GM12878 (cell line): Measurements from ENCODE around the gene NRG3. TPM values are rescaled to one million over a fixed set of nuclear protein-coding genes. Genes with fewer than 3 reads are reported as not detected.

ENCODE experiments used
- ATAC-seq: fragments of 200-7000 bp; cut with Tn5 transposase; 3 replicates; pipeline ENCODE4 v1.9.1; 2020; ENCODE audit warnings: mild to moderate bottlenecking, moderate library complexity
- BruUV-seq: library from RNA; stranded (reverse); fragments of 400-500 nt; replicated peaks from 2 replicates; lab custom pipeline; 2021; lab: Mats Ljungman, UMichigan
- CTCF ChIA-PET: fragments of 300-600 bp; sonication (Branson Sonifier 250); formaldehyde crosslinking; extraction: SDS; loops from one replicate; lab custom pipeline; 2021; ENCODE audit warnings: inconsistent platforms; lab: Yijun Ruan, JAX
- POLR2A ChIA-PET: fragments of 350-600 bp; formaldehyde crosslinking; extraction: SDS; loops from one replicate; lab custom pipeline; 2021; ENCODE audit warnings: inconsistent platforms; lab: Charles Lee
- RAD21 ChIA-PET: fragments of 300-600 bp; sonication (Branson Sonifier 250); formaldehyde crosslinking; loops from one replicate; lab custom pipeline; 2023; ENCODE audit warnings: antibody characterized with exemption; ENCODE audit not compliant: unreplicated experiment; lab: Charles Lee
- SMC1A ChIA-PET: fragments of 300-600 bp; sonication (Branson Sonifier 250); formaldehyde crosslinking; loops from one replicate; lab custom pipeline; 2023; ENCODE audit not compliant: unreplicated experiment, uncharacterized antibody; lab: Charles Lee
- DNase-seq: peaks from one replicate; pipeline ENCODE4 v3.0.0-alpha.2; 2011; ENCODE audit warnings: low read depth, low spot score
- FAIRE-seq: peaks from 3 replicates; lab custom pipeline; 2011; peaks lifted over from hg19 to GRCh38; lab: Jason Lieb, UNC
- H2AFZ ChIP-seq: 2 replicates; pipeline ENCODE4 v1.6.0; 2011; ENCODE audit warnings: low read depth, low read length, control low read depth; ENCODE audit not compliant: control insufficient read depth
- H3K27ac ChIP-seq: 2 replicates; pipeline ENCODE4 v1.5.1; 2011; ENCODE audit warnings: control low read depth; ENCODE audit not compliant: control insufficient read depth, insufficient read depth
- H3K27me3 ChIP-seq, 2 experiments: replicated peaks in 1 of 2; 2 replicates each; pipeline versions ENCODE4 v1.6.0 to v1.6.1; 2011; ENCODE audit warnings: low read length in 1 of 2; ENCODE audit not compliant: control insufficient read depth in 2 of 2, insufficient read depth in 2 of 2
- H3K36me3 ChIP-seq, 2 experiments: 2 replicates each; pipeline ENCODE4 v1.5.1; 2011; ENCODE audit warnings: low read length in 1 of 2; ENCODE audit not compliant: control insufficient read depth in 2 of 2, insufficient read depth in 2 of 2
- H3K4me1 ChIP-seq: 2 replicates; pipeline ENCODE4 v1.6.1; 2011; ENCODE audit warnings: mild to moderate bottlenecking, low read length, moderate library complexity, mixed read lengths; ENCODE audit not compliant: control insufficient read depth, insufficient read depth
- H3K4me2 ChIP-seq: 2 replicates; pipeline ENCODE4 v1.6.0; 2011; ENCODE audit warnings: control low read depth; ENCODE audit not compliant: control insufficient read depth, insufficient read depth
- H3K4me3 ChIP-seq: fragments of 200-600 bp; sonication (generic); 2 replicates; pipeline ENCODE4 v1.5.1; 2016
- H3K79me2 ChIP-seq: 2 replicates; pipeline ENCODE4 v1.6.0; 2011; ENCODE audit warnings: low read length; ENCODE audit not compliant: control insufficient read depth, insufficient read depth
- H3K9ac ChIP-seq: 2 replicates; pipeline ENCODE4 v1.8.0; 2011; ENCODE audit warnings: low read length, control low read depth, mixed read lengths; ENCODE audit not compliant: control insufficient read depth, insufficient read depth
- H3K9me3 ChIP-seq: replicated peaks from 3 replicates; pipeline ENCODE4 v1.5.1; 2011; ENCODE audit warnings: mild to moderate bottlenecking, low read length; ENCODE audit not compliant: control insufficient read depth, insufficient read depth
- H4K20me1 ChIP-seq: 2 replicates; pipeline ENCODE4 v1.6.0; 2011; ENCODE audit not compliant: control insufficient read depth, insufficient read depth
- ATF2 ChIP-seq: IDR thresholded peaks from 2 replicates; pipeline ENCODE4 v1.6.1; 2012; ENCODE audit warnings: low read length, inconsistent platforms
- CBFB ChIP-seq: IDR thresholded peaks from 2 replicates; pipeline ENCODE4 v1.6.1; 2016; ENCODE audit warnings: antibody characterized with exemption, low read depth
- CBX5 ChIP-seq: sonication (generic); IDR thresholded peaks from 2 replicates; pipeline ENCODE4 v1.6.1; 2016; ENCODE audit warnings: low read depth, moderate library complexity, mild to moderate bottlenecking, inconsistent platforms
- CHD1 ChIP-seq: IDR thresholded peaks from 2 replicates; pipeline ENCODE4 v1.6.1; 2012; ENCODE audit warnings: low read depth, low read length, improper control_type of control experiment
- CREB1 ChIP-seq: IDR thresholded peaks from 2 replicates; pipeline ENCODE4 v1.6.1; 2012; ENCODE audit warnings: low read depth, mild to moderate bottlenecking, inconsistent platforms
- JUND ChIP-seq: IDR thresholded peaks from 2 replicates; pipeline ENCODE4 v1.6.1; 2012; ENCODE audit warnings: low read depth, mild to moderate bottlenecking, low read length, improper control_type of control experiment, moderate library complexity
- KLF5 ChIP-seq: fragments of 450-650 bp; IDR thresholded peaks from 2 replicates; pipeline ENCODE4 v1.6.1; 2014; ENCODE audit warnings: mild to moderate bottlenecking; ENCODE audit not compliant: partially characterized antibody
- MEF2A ChIP-seq: IDR thresholded peaks from 2 replicates; pipeline ENCODE4 v1.6.1; 2011; ENCODE audit warnings: low read depth, mild to moderate bottlenecking, low read length, moderate library complexity; ENCODE audit not compliant: insufficient read depth
- PAX5 ChIP-seq: IDR thresholded peaks from 2 replicates; pipeline ENCODE4 v1.6.1; 2011; ENCODE audit warnings: low read depth, low read length, borderline replicate concordance
- PAX8 ChIP-seq: fragments of 450-650 bp; IDR thresholded peaks from 2 replicates; pipeline ENCODE4 v1.6.1; 2017; ENCODE audit warnings: mild to moderate bottlenecking, moderate library complexity
- SMARCA5 ChIP-seq: fragments of 450-650 bp; IDR thresholded peaks from 2 replicates; pipeline ENCODE4 v1.6.1; 2017; ENCODE audit warnings: mild to moderate bottlenecking
- ZBED1 ChIP-seq: IDR thresholded peaks from 2 replicates; pipeline ENCODE4 v1.6.1; 2016; ENCODE audit warnings: borderline replicate concordance
- ZNF217 ChIP-seq: fragments of 450-650 bp; IDR thresholded peaks from 2 replicates; pipeline ENCODE4 v1.6.1; 2017; ENCODE audit warnings: antibody characterized with exemption, mild to moderate bottlenecking
- WGBS: methylation state at CpG from one replicate; pipeline ENCODE4 v1.1.6; 2016; ENCODE audit warnings: low lambda C conversion rate; ENCODE audit not compliant: insufficient replicate concordance, insufficient coverage; ENCODE audit errors: missing lambda C conversion rate; 5-methylcytosine and 5-hydroxymethylcytosine counted together
- in situ Hi-C: fragments of 300-500 bp; cut with MboI; formaldehyde crosslinking; loops from 9 replicates; pipeline ENCODE4 v1.14.3; 2018; ENCODE audit warnings: mixed read lengths
- intact Hi-C: fragments of 100-400 bp; cut with micrococcal nuclease; formaldehyde crosslinking; loops from one replicate; pipeline ENCODE4 v1.14.2; 2022; ENCODE audit not compliant: unreplicated experiment
- polyA plus RNA-seq, 11 experiments: library from polyadenylated mRNA; depleted of rRNA in 4 of 11; unstranded in 6 of 11; stranded (reverse) in 5 of 11; fragments of >200 nt; fragmentation: Nextera tagmentation in 4 of 11; fragmentation: Illumina TruSeq in 1 of 11; extraction: Ambion mirVana in 4 of 11; extraction: Trizol in 1 of 11; gene quantifications; 1 replicate in 1 of 11; 2 replicates in 10 of 11; pipeline versions ENCODE4 v1.2.1 to v1.2.3, GENCODE V29; 2011 to 2016; ENCODE audit warnings: inconsistent platforms in 2 of 11, missing spikeins in 2 of 11, low read depth in 1 of 11
- total RNA-seq, 4 experiments: library from RNA; depleted of rRNA in 3 of 4; stranded (reverse); fragments of >200 nt in 3 of 4; fragmentation: Illumina TruSeq in 1 of 4; extraction: Trizol in 1 of 4; gene quantifications; 2 replicates each; pipeline versions ENCODE4 v1.2.1 to v1.2.3, GENCODE V29; 2013 to 2021

The NRG3 gene
- total and polyA plus RNA-seq, 10 of the 15 experiments (the other 5 are each of a cell fraction or from before 2014, with no cell fraction given), result 0.03 to 0.41 (median 0.17) TPM; not detected in 3

- H3K9ac ChIP-seq, result no peak overlapping the region
- DNase-seq (no peak), ATAC-seq (no peak), FAIRE-seq (no peak)
- BruUV-seq, result no TSS peak
- H2AFZ ChIP-seq, result no peak overlapping the region
- H3K4me1 ChIP-seq, result no peaks in the 10 kb centered on the region
- no peaks in the 10 kb centered on the region for H4K20me1 ChIP-seq
- H3K79me2 ChIP-seq, result no peaks in the 10 kb centered on the region
- intact Hi-C loops (no loop called here), in situ Hi-C loops (no loop called here)
- H3K4me3 ChIP-seq, result no peak overlapping the region
- 0% methylated on average over 5 of the region's 5 CpGs for WGBS
- no peaks in the 10 kb centered on the region for H3K9me3 ChIP-seq
- CTCF ChIA-PET, result no interaction called here
- TF ChIP-seq SMARCA5 (no peak), MEF2A (no peak), ATF2 (no peak), ZNF217 (no peak), KLF5 (no peak), ZBED1 (no peak), CBFB (no peak), JUND (no peak), CHD1 (no peak), PAX5 (no peak), PAX8 (no peak), CREB1 (no peak), CBX5 (no peak)
- TF ChIP-seq, all 136 proteins: peak for 0
- ChIA-PET RAD21 (no interaction called here), SMC1A (no interaction called here), POLR2A (no interaction called here)
- Histone ChIP-seq H3K4me2 (no peak overlapping the region), H3K27me3 (no peaks in the 10 kb centered on the region), H3K36me3 (no peaks in the 10 kb centered on the region), H3K27ac (no peak overlapping the region)
These were observed 1105.3 kb downstream of the NRG3 start for GRCh38 chr10:82980321-82980720.
